ENCODE data around the gene RBP3. TPM values are rescaled to one million over a fixed set of nuclear protein-coding genes. Genes with fewer than 3 reads are reported as not detected.

The RBP3 gene
- total RNA-seq, 1 experiment from 2014 or later, result not detected

DNA sequence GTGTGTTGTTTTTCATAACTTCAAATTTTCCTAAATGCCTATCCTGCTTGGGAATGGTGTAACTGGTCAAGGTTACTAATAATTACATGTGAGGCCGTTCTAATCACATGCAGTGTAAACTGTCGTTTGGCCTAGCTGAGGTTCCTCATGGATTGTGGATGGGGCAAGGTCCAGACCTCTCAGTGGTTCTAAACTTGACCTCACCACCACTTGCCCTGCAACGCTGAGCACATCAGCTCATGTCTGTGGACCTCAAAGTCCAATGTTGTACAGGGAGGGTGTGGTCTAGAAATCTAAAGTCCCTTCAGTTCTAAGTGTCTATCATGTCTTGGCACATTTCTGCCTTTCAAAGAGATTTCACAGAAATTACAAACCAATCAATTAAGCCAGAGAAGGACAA is 15.6 kb downstream of the RBP3 start:
- H3K4me1 ChIP-seq (ENCODE audit: control insufficient read depth in 1 of 2, insufficient read depth in 2 of 2, low read length in 2 of 2), result peaks cover 0 to 18% of the 10 kb centered on the region in 2 experiments; a peak in 1 of 4 replicates
- no peaks in the 10 kb centered on the region for H3K27me3 ChIP-seq (ENCODE audit: insufficient read depth, low read length)
- H3K27ac ChIP-seq (ENCODE audit: low read depth, low read length), result no peak overlapping the region
- no peak for ATAC-seq
- ChIA-PET POLR2A (no interaction called here), CTCF (no interaction called here), RAD21 (ENCODE audit: low non-redundant PET in 1 of 2, low total read pairs in 2 of 2, uncharacterized antibody in 2 of 2, unreplicated experiment in 2 of 2) (no interaction called here)
- TF ChIP-seq SRF (IDR thresholded peaks at IDR 0.05; ENCODE audit: low read depth) (no peak), EGR1 (IDR thresholded peaks at IDR 0.05; ENCODE audit: low read depth) (no peak), POLR2A (IDR thresholded peaks at IDR 0.05; ENCODE audit: borderline replicate concordance, extremely low read depth, insufficient read depth, insufficient read length) (no peak), SP1 (IDR thresholded peaks at IDR 0.05; ENCODE audit: low read depth) (no peak), SIN3A (IDR thresholded peaks at IDR 0.05; ENCODE audit: low read depth) (no peak), YY1 (IDR thresholded peaks at IDR 0.05; ENCODE audit: extremely low read depth, insufficient replicate concordance, low read depth, low read length) (no peak), FOSL1 (IDR thresholded peaks at IDR 0.05; ENCODE audit: low read depth) (no peak), ELF1 (IDR thresholded peaks at IDR 0.05; ENCODE audit: borderline replicate concordance, low read depth) (no peak), ZNF274 (IDR thresholded peaks at IDR 0.05; ENCODE audit: low read depth, low read length) (no peak), ZFX (IDR thresholded peaks at IDR 0.05) (no peak)
- TF ChIP-seq, protein P1, sequence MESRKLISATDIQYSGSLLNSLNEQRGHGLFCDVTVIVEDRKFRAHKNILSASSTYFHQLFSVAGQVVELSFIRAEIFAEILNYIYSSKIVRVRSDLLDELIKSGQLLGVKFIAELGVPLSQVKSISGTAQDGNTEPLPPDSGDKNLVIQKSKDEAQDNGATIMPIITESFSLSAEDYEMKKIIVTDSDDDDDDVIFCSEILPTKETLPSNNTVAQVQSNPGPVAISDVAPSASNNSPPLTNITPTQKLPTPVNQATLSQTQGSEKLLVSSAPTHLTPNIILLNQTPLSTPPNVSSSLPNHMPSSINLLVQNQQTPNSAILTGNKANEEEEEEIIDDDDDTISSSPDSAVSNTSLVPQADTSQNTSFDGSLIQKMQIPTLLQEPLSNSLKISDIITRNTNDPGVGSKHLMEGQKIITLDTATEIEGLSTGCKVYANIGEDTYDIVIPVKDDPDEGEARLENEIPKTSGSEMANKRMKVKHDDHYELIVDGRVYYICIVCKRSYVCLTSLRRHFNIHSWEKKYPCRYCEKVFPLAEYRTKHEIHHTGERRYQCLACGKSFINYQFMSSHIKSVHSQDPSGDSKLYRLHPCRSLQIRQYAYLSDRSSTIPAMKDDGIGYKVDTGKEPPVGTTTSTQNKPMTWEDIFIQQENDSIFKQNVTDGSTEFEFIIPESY (IDR thresholded peaks at IDR 0.05; ENCODE audit: extremely low read depth, insufficient replicate concordance, low read length), result no peak
- TF ChIP-seq, protein P2, sequence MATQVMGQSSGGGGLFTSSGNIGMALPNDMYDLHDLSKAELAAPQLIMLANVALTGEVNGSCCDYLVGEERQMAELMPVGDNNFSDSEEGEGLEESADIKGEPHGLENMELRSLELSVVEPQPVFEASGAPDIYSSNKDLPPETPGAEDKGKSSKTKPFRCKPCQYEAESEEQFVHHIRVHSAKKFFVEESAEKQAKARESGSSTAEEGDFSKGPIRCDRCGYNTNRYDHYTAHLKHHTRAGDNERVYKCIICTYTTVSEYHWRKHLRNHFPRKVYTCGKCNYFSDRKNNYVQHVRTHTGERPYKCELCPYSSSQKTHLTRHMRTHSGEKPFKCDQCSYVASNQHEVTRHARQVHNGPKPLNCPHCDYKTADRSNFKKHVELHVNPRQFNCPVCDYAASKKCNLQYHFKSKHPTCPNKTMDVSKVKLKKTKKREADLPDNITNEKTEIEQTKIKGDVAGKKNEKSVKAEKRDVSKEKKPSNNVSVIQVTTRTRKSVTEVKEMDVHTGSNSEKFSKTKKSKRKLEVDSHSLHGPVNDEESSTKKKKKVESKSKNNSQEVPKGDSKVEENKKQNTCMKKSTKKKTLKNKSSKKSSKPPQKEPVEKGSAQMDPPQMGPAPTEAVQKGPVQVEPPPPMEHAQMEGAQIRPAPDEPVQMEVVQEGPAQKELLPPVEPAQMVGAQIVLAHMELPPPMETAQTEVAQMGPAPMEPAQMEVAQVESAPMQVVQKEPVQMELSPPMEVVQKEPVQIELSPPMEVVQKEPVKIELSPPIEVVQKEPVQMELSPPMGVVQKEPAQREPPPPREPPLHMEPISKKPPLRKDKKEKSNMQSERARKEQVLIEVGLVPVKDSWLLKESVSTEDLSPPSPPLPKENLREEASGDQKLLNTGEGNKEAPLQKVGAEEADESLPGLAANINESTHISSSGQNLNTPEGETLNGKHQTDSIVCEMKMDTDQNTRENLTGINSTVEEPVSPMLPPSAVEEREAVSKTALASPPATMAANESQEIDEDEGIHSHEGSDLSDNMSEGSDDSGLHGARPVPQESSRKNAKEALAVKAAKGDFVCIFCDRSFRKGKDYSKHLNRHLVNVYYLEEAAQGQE (IDR thresholded peaks at IDR 0.05; ENCODE audit: low read depth), result no peak
- DNase-seq (ENCODE audit: low read depth, low spot score), result no peak
- H3K9ac ChIP-seq (ENCODE audit: low read length), result no peak overlapping the region
- no TSS peak for BruUV-seq (replicated peaks)
- H3K4me2 ChIP-seq (ENCODE audit: low read length), result no peak overlapping the region
- no peaks in the 10 kb centered on the region for H3K9me3 ChIP-seq (ENCODE audit: control insufficient read depth in 1 of 2, insufficient read depth in 1 of 2, low read depth in 1 of 2, low read length in 2 of 2)
- H2AFZ ChIP-seq (ENCODE audit: low read depth, low read length, poor library complexity, severe bottlenecking), result no peak overlapping the region
- H3K79me2 ChIP-seq (ENCODE audit: insufficient read depth, low read length), result no peaks in the 10 kb centered on the region
- H4K20me1 ChIP-seq (ENCODE audit: insufficient read depth), result no peaks in the 10 kb centered on the region
- intact Hi-C loops (cut with micrococcal nuclease), result loop anchor here (5.0 kb wide), 1 partner anchor 74 kb away; no protein-coding TSS in a partner anchor
- H3K9me2 ChIP-seq (ENCODE audit: insufficient read depth), result no peaks in the 10 kb centered on the region
- H3K4me3 ChIP-seq (replicated peaks in 1 of 2; ENCODE audit: low read depth in 1 of 2, low read length in 2 of 2), result no peak overlapping the region
- H3K36me3 ChIP-seq (ENCODE audit: control insufficient read depth in 1 of 2, insufficient read depth in 2 of 2, low read length in 2 of 2), result no peaks in the 10 kb centered on the region
